ENCODE measurements around the gene SAMD3. TPM values are rescaled to one million over a fixed set of nuclear protein-coding genes. Genes with fewer than 3 reads are reported as not detected.

The SAMD3 gene
- total and polyA plus RNA-seq, 2 donors (not counting 3 experiments of a cell fraction or from before 2014, with no cell fraction given), result not detected

DNA sequence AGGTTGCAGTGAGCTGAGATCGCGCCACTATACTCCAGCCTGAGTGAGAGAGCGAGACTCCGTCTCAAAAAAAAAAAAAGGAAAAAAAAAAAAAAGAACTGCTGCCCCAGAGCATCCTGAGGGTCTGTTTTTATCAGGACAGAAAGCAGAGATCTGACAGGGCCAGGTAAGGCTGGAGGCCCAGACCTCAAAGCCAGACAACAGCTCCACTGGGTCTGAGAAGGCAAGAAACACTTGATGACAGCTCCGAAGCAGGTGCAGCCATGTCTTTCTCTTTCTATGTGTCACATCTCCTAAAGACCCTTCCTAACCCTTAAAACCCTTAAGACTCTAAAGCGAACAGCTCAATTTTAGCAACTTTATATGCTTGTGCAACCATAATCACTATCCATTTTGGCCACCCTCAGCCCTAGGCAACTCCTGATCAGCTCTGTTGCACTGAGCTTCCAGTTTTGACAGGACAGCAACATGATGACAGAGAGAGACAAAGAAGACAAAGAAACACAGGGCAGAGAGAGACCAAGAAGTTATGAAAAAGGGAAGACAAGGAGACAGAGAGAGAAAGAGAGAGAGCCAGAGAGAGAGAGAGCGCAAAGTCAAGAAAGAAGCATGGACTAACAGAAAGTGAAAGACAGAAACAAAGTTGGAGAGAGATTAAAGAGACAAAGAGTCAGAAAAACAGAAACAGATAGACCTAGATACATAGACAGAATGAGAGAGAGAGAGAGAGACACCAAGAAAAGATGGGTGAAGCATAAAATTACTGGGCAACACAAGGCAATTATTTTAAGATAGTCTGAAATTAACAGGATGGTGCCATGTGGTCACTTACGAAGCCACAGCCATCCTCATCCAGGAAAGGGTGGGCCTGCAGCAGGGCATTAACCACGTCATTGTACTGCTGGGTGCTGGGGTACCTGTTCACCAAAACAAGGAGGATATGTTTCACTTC is 39.2 kb downstream of the SAMD3 start:
- no peak overlapping the region for H3K4me3 ChIP-seq (replicated peaks in 1 of 3; ENCODE audit: insufficient read depth in 1 of 3, low read depth in 1 of 3, low read length in 3 of 3)
- no TSS peak for BruUV-seq (replicated peaks)
- FAIRE-seq, result no peak

More for the DNA sequence above, 39.2 kb downstream of the SAMD3 start:
- Histone ChIP-seq H3K79me2 (ENCODE audit: control insufficient read depth, insufficient read depth, low read length) (no peaks in the 10 kb centered on the region), H3K4me1 (ENCODE audit: control insufficient read depth, extremely low read depth, insufficient read depth, low read length) (no peaks in the 10 kb centered on the region), H3K4me2 (ENCODE audit: insufficient read depth, low read length) (no peak overlapping the region), H3K9me1 (replicated peaks; ENCODE audit: control insufficient read depth, extremely low read depth, insufficient read depth, low read length) (no peaks in the 10 kb centered on the region), H3K9me3 (replicated peaks; ENCODE audit: control insufficient read depth, insufficient read depth, low read length) (no peaks in the 10 kb centered on the region), H3K36me3 (ENCODE audit: control insufficient read depth in 2 of 2, extremely low read depth in 1 of 2, insufficient read depth in 2 of 2, low read length in 2 of 2) (no peaks in the 10 kb centered on the region), H4K20me1 (replicated peaks; ENCODE audit: control insufficient read depth, extremely low read depth, insufficient read depth, low read length) (no peaks in the 10 kb centered on the region), H3K9ac (replicated peaks; ENCODE audit: extremely low read depth, insufficient read depth, low read length) (no peak overlapping the region), H3K27me3 (ENCODE audit: control insufficient read depth in 2 of 2, insufficient read depth in 2 of 2, low read length in 2 of 2) (peaks cover 2% of the 10 kb centered on the region in 2 experiments), H2AFZ (ENCODE audit: low read depth, low read length) (no peak overlapping the region), H3K27ac (ENCODE audit: insufficient read depth, low read depth, low read length) (no peak overlapping the region)
- POLR2A ChIA-PET, result no interaction called here
- intact Hi-C loops (cut with micrococcal nuclease), result no loop called here
- CTCF ChIA-PET, result interaction anchor here (0.7 kb wide), 2 partner anchors 285 to 613 kb away, joined by 3 read pairs; no protein-coding TSS in a partner anchor
- dilution Hi-C loops (cut with MboI; ENCODE audit: extremely low pct_ligation_motif_present, low sequenced_read_pairs), result no loop called here
- no peak for DNase-seq (ENCODE audit: low read depth, low spot score)
- TF ChIP-seq, protein P1, sequence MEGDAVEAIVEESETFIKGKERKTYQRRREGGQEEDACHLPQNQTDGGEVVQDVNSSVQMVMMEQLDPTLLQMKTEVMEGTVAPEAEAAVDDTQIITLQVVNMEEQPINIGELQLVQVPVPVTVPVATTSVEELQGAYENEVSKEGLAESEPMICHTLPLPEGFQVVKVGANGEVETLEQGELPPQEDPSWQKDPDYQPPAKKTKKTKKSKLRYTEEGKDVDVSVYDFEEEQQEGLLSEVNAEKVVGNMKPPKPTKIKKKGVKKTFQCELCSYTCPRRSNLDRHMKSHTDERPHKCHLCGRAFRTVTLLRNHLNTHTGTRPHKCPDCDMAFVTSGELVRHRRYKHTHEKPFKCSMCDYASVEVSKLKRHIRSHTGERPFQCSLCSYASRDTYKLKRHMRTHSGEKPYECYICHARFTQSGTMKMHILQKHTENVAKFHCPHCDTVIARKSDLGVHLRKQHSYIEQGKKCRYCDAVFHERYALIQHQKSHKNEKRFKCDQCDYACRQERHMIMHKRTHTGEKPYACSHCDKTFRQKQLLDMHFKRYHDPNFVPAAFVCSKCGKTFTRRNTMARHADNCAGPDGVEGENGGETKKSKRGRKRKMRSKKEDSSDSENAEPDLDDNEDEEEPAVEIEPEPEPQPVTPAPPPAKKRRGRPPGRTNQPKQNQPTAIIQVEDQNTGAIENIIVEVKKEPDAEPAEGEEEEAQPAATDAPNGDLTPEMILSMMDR (IDR thresholded peaks at IDR 0.05; ENCODE audit: extremely low read depth in 1 of 2, insufficient read depth in 1 of 2, low read depth in 1 of 2, low read length in 2 of 2), result no peak
- TF ChIP-seq GATA2 (IDR thresholded peaks at IDR 0.05; ENCODE audit: insufficient read depth, insufficient read length, low read depth, low read length) (no peak), POLR2AphosphoS5 (IDR thresholded peaks at IDR 0.05; ENCODE audit: insufficient read depth, low read depth, low read length) (no peak)

Data from endothelial cell of umbilical vein (primary cell).